DOHH2 (cell line): ENCODE results near the gene CPNE2.

Experiments
- EZH2phosphoT487 ChIP-seq: fragments of 200-600 bp; sonication (generic); IDR thresholded peaks from 2 replicates; pipeline ENCODE4 v1.6.1; 2017; ENCODE audit warnings: borderline replicate concordance, mild to moderate bottlenecking, antibody characterized with exemption, low read length, moderate library complexity, mixed read lengths
- TF ChIP-seq, protein P1 (sequence below): fragments of 200-600 bp; sonication (generic); IDR thresholded peaks from one replicate; pipeline ENCODE4 v1.5.1; 2014; ENCODE audit warnings: antibody characterized with exemption, mild to moderate bottlenecking, low read depth, low read length; ENCODE audit not compliant: poor library complexity, severe bottlenecking

- TF ChIP-seq, protein P1, sequence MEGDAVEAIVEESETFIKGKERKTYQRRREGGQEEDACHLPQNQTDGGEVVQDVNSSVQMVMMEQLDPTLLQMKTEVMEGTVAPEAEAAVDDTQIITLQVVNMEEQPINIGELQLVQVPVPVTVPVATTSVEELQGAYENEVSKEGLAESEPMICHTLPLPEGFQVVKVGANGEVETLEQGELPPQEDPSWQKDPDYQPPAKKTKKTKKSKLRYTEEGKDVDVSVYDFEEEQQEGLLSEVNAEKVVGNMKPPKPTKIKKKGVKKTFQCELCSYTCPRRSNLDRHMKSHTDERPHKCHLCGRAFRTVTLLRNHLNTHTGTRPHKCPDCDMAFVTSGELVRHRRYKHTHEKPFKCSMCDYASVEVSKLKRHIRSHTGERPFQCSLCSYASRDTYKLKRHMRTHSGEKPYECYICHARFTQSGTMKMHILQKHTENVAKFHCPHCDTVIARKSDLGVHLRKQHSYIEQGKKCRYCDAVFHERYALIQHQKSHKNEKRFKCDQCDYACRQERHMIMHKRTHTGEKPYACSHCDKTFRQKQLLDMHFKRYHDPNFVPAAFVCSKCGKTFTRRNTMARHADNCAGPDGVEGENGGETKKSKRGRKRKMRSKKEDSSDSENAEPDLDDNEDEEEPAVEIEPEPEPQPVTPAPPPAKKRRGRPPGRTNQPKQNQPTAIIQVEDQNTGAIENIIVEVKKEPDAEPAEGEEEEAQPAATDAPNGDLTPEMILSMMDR, result no peak
- TF ChIP-seq EZH2phosphoT487, result no peak
Observed at GRCh38 chr16:57196753-57197152, 104.4 kb downstream of the CPNE2 start.
